Fibroblast of lung (primary cell): ENCODE data around the gene TMEM252. TPM values are rescaled to one million over a fixed set of nuclear protein-coding genes. Genes with fewer than 3 reads are reported as not detected.

ENCODE experiments used
- DNase-seq, 2 donors: peaks; one replicate each; pipeline versions ENCODE4 v3.0.0 to v3.0.0-alpha.2; 2010; ENCODE audit warnings: low read depth in 2 of 2
- H2AFZ ChIP-seq: 2 replicates; pipeline ENCODE4 v1.5.1; 2012; ENCODE audit warnings: low read length, control low read depth, inconsistent platforms
- H3K27ac ChIP-seq: 2 replicates; pipeline ENCODE4 v1.5.1; 2011; ENCODE audit warnings: low read length, control low read depth; ENCODE audit not compliant: insufficient read depth
- H3K27me3 ChIP-seq: 2 replicates; pipeline ENCODE4 v1.5.1; 2011; ENCODE audit warnings: mild to moderate bottlenecking, low read length; ENCODE audit not compliant: control insufficient read depth, insufficient read depth
- H3K36me3 ChIP-seq: 2 replicates; pipeline ENCODE4 v1.5.1; 2011; ENCODE audit warnings: low read length; ENCODE audit not compliant: control insufficient read depth, insufficient read depth
- H3K4me1 ChIP-seq: 2 replicates; pipeline ENCODE4 v1.5.1; 2011; ENCODE audit warnings: low read length; ENCODE audit not compliant: control insufficient read depth, insufficient read depth; ENCODE audit errors: extremely low read depth
- H3K4me2 ChIP-seq: 2 replicates; pipeline ENCODE4 v1.5.1; 2011; ENCODE audit warnings: low read length, control low read depth; ENCODE audit not compliant: insufficient read depth; ENCODE audit errors: extremely low read depth
- H3K4me3 ChIP-seq, 4 experiments: fragments of 200-600 bp in 1 of 4; sonication (generic) in 1 of 4; replicated peaks in 1 of 4; 2 replicates each; pipeline ENCODE4 v1.5.1; 2011 to 2016; ENCODE audit warnings: low read length in 4 of 4, low read depth in 3 of 4, mild to moderate bottlenecking in 3 of 4, control low read depth in 2 of 4, inconsistent platforms in 1 of 4, mixed read lengths in 1 of 4; ENCODE audit not compliant: insufficient read depth in 1 of 4; ENCODE audit errors: control extremely low read depth in 1 of 4
- H3K79me2 ChIP-seq: 2 replicates; pipeline ENCODE4 v1.5.1; 2012; ENCODE audit warnings: mild to moderate bottlenecking, low read length, inconsistent platforms; ENCODE audit not compliant: control insufficient read depth, insufficient read depth
- H3K9ac ChIP-seq: 2 replicates; pipeline ENCODE4 v1.5.1; 2011; ENCODE audit warnings: mild to moderate bottlenecking, low read length, control low read depth; ENCODE audit not compliant: insufficient read depth
- H3K9me3 ChIP-seq: 2 replicates; pipeline ENCODE4 v1.5.1; 2012; ENCODE audit warnings: low read depth, low read length; ENCODE audit not compliant: control insufficient read depth, insufficient read depth
- H4K20me1 ChIP-seq: 2 replicates; pipeline ENCODE4 v1.5.1; 2011; ENCODE audit warnings: low read length; ENCODE audit not compliant: control insufficient read depth, insufficient read depth; ENCODE audit errors: extremely low read depth
- CTCF ChIP-seq, 2 donors: IDR thresholded peaks in 1 of 2; conservative IDR thresholded peaks in 1 of 2; 1 replicate in 1 of 2; 2 replicates in 1 of 2; pipeline ENCODE4 v1.5.1; 2011 to 2012; ENCODE audit warnings: low read length in 2 of 2, control low read depth in 1 of 2, inconsistent platforms in 1 of 2, low read depth in 1 of 2, mild to moderate bottlenecking in 1 of 2
- EZH2 ChIP-seq: IDR thresholded peaks from 2 replicates; pipeline ENCODE4 v1.5.1; 2012; ENCODE audit warnings: low read length, control low read depth, mild to moderate bottlenecking; ENCODE audit errors: missing control alignments
- polyA plus RNA-seq, 2 donors: library from polyadenylated mRNA; depleted of rRNA in 1 of 2; stranded (reverse) in 1 of 2; unstranded in 1 of 2; fragments of >200 nt; gene quantifications; 2 replicates each; pipeline ENCODE4 v1.2.1, GENCODE V29; 2011 to 2012; ENCODE audit warnings: missing spikeins in 1 of 2
- total RNA-seq: library from RNA; depleted of rRNA; stranded (reverse); fragments of >200 nt; gene quantifications from 2 replicates; pipeline ENCODE4 v1.2.1, GENCODE V29; 2014

Gene TMEM252
- total and polyA plus RNA-seq, 2 donors (not counting 1 experiment from before 2014, with no cell fraction given) = not detected

GRCh38 chr9:68506551-68506950, 34.1 kb downstream of the TMEM252 start:
- Histone ChIP-seq H3K9me3 (no peaks in the 10 kb centered on the region), H3K27ac (no peak overlapping the region), H3K79me2 (no peaks in the 10 kb centered on the region), H3K4me1 (peaks cover 5% of the 10 kb centered on the region), H4K20me1 (no peaks in the 10 kb centered on the region), H2AFZ (no peak overlapping the region), H3K4me2 (no peak overlapping the region), H3K36me3 (no peaks in the 10 kb centered on the region), H3K4me3 (no peak overlapping the region), H3K9ac (no peak overlapping the region), H3K27me3 (no peaks in the 10 kb centered on the region)
- DNase-seq = no peak
- TF ChIP-seq CTCF (conservative IDR thresholded peaks at IDR 0.05 in 1 of 2, IDR thresholded peaks at IDR 0.05 in 1 of 2; ENCODE audit: low read depth in 1 of 2, low read length in 2 of 2) = no peak
- no peak for TF ChIP-seq EZH2

- H3K4me1 ChIP-seq = peaks cover 10% of the 10 kb centered on the region
- TF ChIP-seq CTCF (conservative IDR thresholded peaks at IDR 0.05 in 1 of 2, IDR thresholded peaks at IDR 0.05 in 1 of 2; ENCODE audit: low read depth in 1 of 2, low read length in 2 of 2) (no peak), EZH2 (no peak)
- H3K9ac ChIP-seq = no peak overlapping the region
- no peaks in the 10 kb centered on the region for H3K9me3 ChIP-seq
- no peak overlapping the region for H3K4me3 ChIP-seq
- H3K36me3 ChIP-seq = no peaks in the 10 kb centered on the region
- DNase-seq = peak in 1 of 2 donors; percentile 59
- H3K27ac ChIP-seq = no peak overlapping the region
- no peaks in the 10 kb centered on the region for H3K27me3 ChIP-seq
- H2AFZ ChIP-seq = no peak overlapping the region
- H3K79me2 ChIP-seq = no peaks in the 10 kb centered on the region
- H4K20me1 ChIP-seq = no peaks in the 10 kb centered on the region
- H3K4me2 ChIP-seq = no peak overlapping the region
Observed at GRCh38 chr9:68505681-68506409, 34.8 kb downstream of the TMEM252 start.

GRCh38 chr9:68502279-68502678, 38.4 kb downstream of the TMEM252 start:
- no peaks in the 10 kb centered on the region for H3K27me3 ChIP-seq
- H3K4me3 ChIP-seq = no peak overlapping the region
- H4K20me1 ChIP-seq = no peaks in the 10 kb centered on the region
- H3K36me3 ChIP-seq = no peaks in the 10 kb centered on the region
- no peak overlapping the region for H3K4me2 ChIP-seq
- no peaks in the 10 kb centered on the region for H3K9me3 ChIP-seq
- H3K4me1 ChIP-seq = peaks cover 17% of the 10 kb centered on the region
- H3K79me2 ChIP-seq = no peaks in the 10 kb centered on the region
- no peak overlapping the region for H2AFZ ChIP-seq
- no peak overlapping the region for H3K9ac ChIP-seq
- no peak for DNase-seq
- TF ChIP-seq EZH2 = no peak
- TF ChIP-seq CTCF (conservative IDR thresholded peaks at IDR 0.05 in 1 of 2, IDR thresholded peaks at IDR 0.05 in 1 of 2; ENCODE audit: low read depth in 1 of 2, low read length in 2 of 2) = no peak
- H3K27ac ChIP-seq = no peak overlapping the region
